Calu3 (cell line): Measurements from ENCODE around the gene CEND1. TPM values are rescaled to one million over a fixed set of nuclear protein-coding genes. Genes with fewer than 3 reads are reported as not detected.
A peak's percentile ranks its signal among the peaks of the same experiment; 100 is the strongest.

Experiments
- BruUV-seq: library from RNA; stranded (reverse); fragments of 400-500 nt; replicated peaks from 2 replicates; lab custom pipeline; 2021; lab: Mats Ljungman, UMichigan
- CTCF ChIA-PET: fragments of 300-600 bp; sonication (Branson Sonifier 250); formaldehyde crosslinking; loops from one replicate; lab custom pipeline; 2022; ENCODE audit warnings: antibody characterized with exemption; lab: Charles Lee
- DNase-seq: peaks from one replicate; pipeline ENCODE4 v3.0.0; 2022
- H3K27ac Mint-ChIP-seq: one replicate; pipeline ENCODE4 v1.8.0; 2022; ENCODE audit warnings: mixed read lengths; ENCODE audit not compliant: unreplicated experiment
- H3K27me3 Mint-ChIP-seq: one replicate; pipeline ENCODE4 v1.8.0; 2022; ENCODE audit warnings: mixed read lengths; ENCODE audit not compliant: unreplicated experiment
- H3K36me3 Mint-ChIP-seq: one replicate; pipeline ENCODE4 v1.8.0; 2022; ENCODE audit warnings: mild to moderate bottlenecking, moderate library complexity, mixed read lengths; ENCODE audit not compliant: insufficient read depth, unreplicated experiment
- H3K4me1 Mint-ChIP-seq: one replicate; pipeline ENCODE4 v1.8.0; 2022; ENCODE audit warnings: mild to moderate bottlenecking, low read depth, mixed read lengths; ENCODE audit not compliant: unreplicated experiment
- H3K4me3 Mint-ChIP-seq: one replicate; pipeline ENCODE4 v1.8.0; 2022; ENCODE audit warnings: mild to moderate bottlenecking, low read depth, moderate library complexity, mixed read lengths; ENCODE audit not compliant: unreplicated experiment
- H3K9me3 Mint-ChIP-seq: one replicate; pipeline ENCODE4 v1.8.0; 2022; ENCODE audit warnings: low read depth, mixed read lengths; ENCODE audit not compliant: unreplicated experiment
- intact Hi-C: fragments of 100-400 bp; cut with micrococcal nuclease; formaldehyde crosslinking; loops from one replicate; pipeline ENCODE4 v1.10.0; 2022; ENCODE audit not compliant: unreplicated experiment
- total RNA-seq: library from RNA; stranded (reverse); gene quantifications from 2 replicates; pipeline ENCODE4 v1.2.3, GENCODE V29; 2022
- TF ChIP-seq, protein P1 (sequence below): fragments of 200-600 bp; IDR thresholded peaks from one replicate; pipeline ENCODE4 v1.8.0; 2022; ENCODE audit warnings: antibody characterized with exemption; ENCODE audit not compliant: unreplicated experiment

Gene CEND1
- total RNA-seq, 1 experiment from 2014 or later, result not detected

DNA sequence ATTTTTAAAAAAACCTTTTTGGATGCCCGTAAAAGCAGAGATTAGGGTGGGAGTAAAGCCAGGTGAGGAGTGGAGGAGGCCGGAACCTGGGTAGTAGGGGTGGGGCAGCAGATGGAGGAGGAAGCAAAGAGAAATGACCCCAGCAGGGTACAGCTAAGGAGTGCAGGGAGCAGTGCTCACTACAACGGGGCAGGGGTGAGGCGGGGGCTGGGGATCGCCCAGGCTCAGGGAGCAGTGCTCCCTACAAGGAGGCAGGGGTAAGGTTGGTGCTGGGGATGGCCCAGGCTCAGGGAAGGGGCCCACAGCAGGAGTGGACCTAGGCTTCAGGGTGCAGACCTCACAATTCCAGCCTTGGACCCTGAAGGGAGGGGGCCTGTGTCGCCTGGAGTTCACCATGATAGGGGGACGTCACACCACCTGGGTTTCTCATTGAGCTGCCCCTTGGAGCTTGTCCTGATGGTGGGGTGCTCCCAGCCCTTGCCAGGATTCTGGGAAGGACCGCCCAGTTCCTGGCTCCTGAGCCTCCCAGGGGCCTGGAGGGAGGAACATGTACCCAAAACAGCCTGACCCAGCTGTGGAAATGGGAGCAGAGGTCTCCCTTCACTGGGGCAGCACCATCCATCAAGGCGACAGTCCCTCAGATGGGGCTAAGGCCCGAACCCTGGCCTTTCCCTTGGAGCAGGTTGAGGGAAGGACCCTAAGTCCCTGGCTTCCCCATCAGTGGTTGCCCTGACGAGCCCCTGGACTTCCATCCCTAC lies 26.0 kb upstream of the CEND1 start:
- peaks cover 6% of the 10 kb centered on the region for H3K4me1 Mint-ChIP-seq
- H3K36me3 Mint-ChIP-seq, result peaks cover 76% of the 10 kb centered on the region
- DNase-seq, result no peak
- CTCF ChIA-PET, result no interaction called here
- H3K4me3 Mint-ChIP-seq, result no peak overlapping the region
- no peaks in the 10 kb centered on the region for H3K27me3 Mint-ChIP-seq
- TF ChIP-seq, protein P1, sequence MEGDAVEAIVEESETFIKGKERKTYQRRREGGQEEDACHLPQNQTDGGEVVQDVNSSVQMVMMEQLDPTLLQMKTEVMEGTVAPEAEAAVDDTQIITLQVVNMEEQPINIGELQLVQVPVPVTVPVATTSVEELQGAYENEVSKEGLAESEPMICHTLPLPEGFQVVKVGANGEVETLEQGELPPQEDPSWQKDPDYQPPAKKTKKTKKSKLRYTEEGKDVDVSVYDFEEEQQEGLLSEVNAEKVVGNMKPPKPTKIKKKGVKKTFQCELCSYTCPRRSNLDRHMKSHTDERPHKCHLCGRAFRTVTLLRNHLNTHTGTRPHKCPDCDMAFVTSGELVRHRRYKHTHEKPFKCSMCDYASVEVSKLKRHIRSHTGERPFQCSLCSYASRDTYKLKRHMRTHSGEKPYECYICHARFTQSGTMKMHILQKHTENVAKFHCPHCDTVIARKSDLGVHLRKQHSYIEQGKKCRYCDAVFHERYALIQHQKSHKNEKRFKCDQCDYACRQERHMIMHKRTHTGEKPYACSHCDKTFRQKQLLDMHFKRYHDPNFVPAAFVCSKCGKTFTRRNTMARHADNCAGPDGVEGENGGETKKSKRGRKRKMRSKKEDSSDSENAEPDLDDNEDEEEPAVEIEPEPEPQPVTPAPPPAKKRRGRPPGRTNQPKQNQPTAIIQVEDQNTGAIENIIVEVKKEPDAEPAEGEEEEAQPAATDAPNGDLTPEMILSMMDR, result no peak
- H3K27ac Mint-ChIP-seq, result no peak overlapping the region
- no TSS peak for BruUV-seq
- H3K9me3 Mint-ChIP-seq, result no peaks in the 10 kb centered on the region
- intact Hi-C loops, result no loop called here

DNA sequence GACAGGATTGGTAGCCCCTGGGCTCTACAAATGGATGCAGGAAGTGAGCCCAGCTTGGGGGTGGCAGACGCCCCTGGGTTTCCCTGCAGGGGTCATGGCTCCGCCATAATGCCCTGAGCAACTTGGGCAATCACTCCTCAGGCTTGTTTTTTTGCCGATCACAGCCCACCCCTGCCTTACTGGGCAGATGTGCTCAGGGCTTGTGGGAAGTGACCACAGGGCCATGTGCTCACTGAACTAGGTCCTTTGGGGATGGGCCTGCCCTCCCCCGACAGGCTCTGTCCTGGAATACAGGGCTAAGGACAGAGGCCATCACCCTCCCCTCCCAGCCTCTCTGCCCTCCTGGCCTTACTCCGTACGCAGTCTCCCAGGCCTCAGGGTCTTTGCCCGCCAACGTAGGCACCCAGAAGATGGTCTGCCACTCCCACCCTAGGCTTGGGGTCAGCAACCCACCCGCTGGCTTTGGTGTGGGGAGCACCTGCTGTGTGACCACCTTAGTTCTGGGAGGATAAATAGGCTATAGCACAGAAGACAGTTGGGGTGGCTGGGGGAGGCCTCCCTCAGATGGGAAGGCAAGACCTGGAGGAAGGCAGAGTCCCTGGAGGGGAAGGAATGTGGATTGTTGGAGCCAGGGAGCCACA lies 23.7 kb upstream of the CEND1 start:
- Mint-ChIP-seq H3K27ac (no peak overlapping the region), H3K27me3 (no peaks in the 10 kb centered on the region), H3K36me3 (peaks cover 76% of the 10 kb centered on the region), H3K4me1 (peaks cover 10% of the 10 kb centered on the region), H3K9me3 (no peaks in the 10 kb centered on the region), H3K4me3 (no peak overlapping the region)
- intact Hi-C loops, result no loop called here
- TF ChIP-seq, protein P1, result no peak
- no TSS peak for BruUV-seq
- DNase-seq, result no peak
- CTCF ChIA-PET, result no interaction called here

DNA sequence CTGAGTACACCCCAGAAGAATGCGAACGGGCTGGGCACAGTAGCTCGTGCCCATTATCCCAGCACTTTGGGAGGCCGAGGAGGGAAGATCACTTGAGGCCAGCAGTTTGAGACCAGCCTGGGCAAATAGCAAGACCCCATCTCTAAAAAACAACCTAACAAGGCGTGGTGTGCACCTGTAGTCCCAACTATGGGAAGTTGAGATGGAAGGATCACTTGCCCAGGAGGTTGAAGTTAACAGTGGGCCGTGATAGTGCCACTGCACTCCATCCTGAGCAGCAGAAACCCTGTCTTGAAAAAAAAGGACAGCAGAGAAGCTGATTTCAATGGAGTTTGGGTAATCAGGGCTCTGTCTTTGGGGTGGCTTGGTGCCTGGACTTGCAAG lies 23.2 kb upstream of the CEND1 start:
- peaks cover 78% of the 10 kb centered on the region for H3K36me3 Mint-ChIP-seq
- H3K27ac Mint-ChIP-seq, result no peak overlapping the region
- no peaks in the 10 kb centered on the region for H3K9me3 Mint-ChIP-seq
- intact Hi-C loops, result no loop called here
- H3K4me3 Mint-ChIP-seq, result no peak overlapping the region
- BruUV-seq, result no TSS peak
- DNase-seq, result no peak
- TF ChIP-seq, protein P1, result no peak
- CTCF ChIA-PET, result no interaction called here
- H3K27me3 Mint-ChIP-seq, result no peaks in the 10 kb centered on the region
- peaks cover 12% of the 10 kb centered on the region for H3K4me1 Mint-ChIP-seq

DNA sequence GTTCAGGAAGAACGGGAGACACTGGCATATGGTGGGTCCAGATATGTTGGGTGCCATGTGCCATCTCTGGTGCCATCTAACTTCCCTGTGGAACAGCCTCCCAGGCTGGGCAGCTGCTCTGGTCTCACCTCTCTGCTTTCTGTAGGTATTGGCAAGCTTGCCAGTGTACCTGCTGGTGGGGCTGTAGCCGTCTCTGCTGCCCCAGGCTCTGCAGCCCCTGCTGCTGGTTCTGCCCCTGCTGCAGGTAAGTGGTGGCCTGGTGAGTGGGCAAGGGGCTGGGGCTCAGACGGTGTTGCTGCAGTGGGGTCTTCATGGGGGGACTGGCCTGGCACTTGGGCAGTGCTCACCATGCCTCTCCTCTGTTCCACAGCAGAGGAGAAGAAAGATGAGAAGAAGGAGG lies 22.5 kb upstream of the CEND1 start:
- Mint-ChIP-seq H3K4me1 (peaks cover 19% of the 10 kb centered on the region), H3K4me3 (peak overlapping the region; percentile 94), H3K27me3 (no peaks in the 10 kb centered on the region), H3K9me3 (no peaks in the 10 kb centered on the region), H3K27ac (peak overlapping the region; percentile 88), H3K36me3 (peaks cover 84% of the 10 kb centered on the region)
- CTCF ChIA-PET, result no interaction called here
- BruUV-seq, result no TSS peak
- no peak for DNase-seq
- TF ChIP-seq, protein P1, result no peak
- intact Hi-C loops, result no loop called here
